ENCODE measurements around the gene CTCF.

GRCh38 chr16:67683767-67684166 is 121.4 kb downstream of the CTCF start:
- TF ChIP-seq CBX5 (IDR thresholded peaks at IDR 0.05; ENCODE audit: low read depth) (no peak), SRF (IDR thresholded peaks at IDR 0.05; ENCODE audit: low read depth in 2 of 2, low read length in 2 of 2) (no peak), SMC3 (IDR thresholded peaks at IDR 0.05; ENCODE audit: borderline replicate concordance, low read length) (no peak), YY1 (IDR thresholded peaks at IDR 0.05; ENCODE audit: low read depth, low read length) (no peak), CTCF (IDR thresholded peaks at IDR 0.05 in 2 of 3, conservative IDR thresholded peaks at IDR 0.05 in 1 of 3; ENCODE audit: control insufficient read depth in 2 of 3, extremely low read depth in 1 of 3, insufficient read depth in 1 of 3, low read depth in 3 of 3, low read length in 3 of 3) (no peak), EZH2 (IDR thresholded peaks at IDR 0.05; ENCODE audit: borderline replicate concordance, control insufficient read depth, low read depth, low read length) (no peak), POLR2A (IDR thresholded peaks at IDR 0.05; ENCODE audit: low read depth, low read length) (no peak), LARP7 (IDR thresholded peaks at IDR 0.05) (no peak), ZNF274 (IDR thresholded peaks at IDR 0.05; ENCODE audit: insufficient read depth, insufficient read length) (no peak), STAT3 (IDR thresholded peaks at IDR 0.05; ENCODE audit: low read depth, low read length) (no peak), CREM (IDR thresholded peaks at IDR 0.05; ENCODE audit: low read depth) (no peak), GABPA (IDR thresholded peaks at IDR 0.05; ENCODE audit: low read depth) (no peak), KDM1A (IDR thresholded peaks at IDR 0.05; ENCODE audit: borderline replicate concordance) (no peak), MTA3 (IDR thresholded peaks at IDR 0.05; ENCODE audit: borderline replicate concordance, low read length) (no peak)
